ENCODE data around the gene MRPL39.
"Not testable (repeated sequence)": the region's sequence is repeated elsewhere in the genome, so short reads cannot be mapped to it uniquely, and the experiment has no call there.

Gene MRPL39

DNA sequence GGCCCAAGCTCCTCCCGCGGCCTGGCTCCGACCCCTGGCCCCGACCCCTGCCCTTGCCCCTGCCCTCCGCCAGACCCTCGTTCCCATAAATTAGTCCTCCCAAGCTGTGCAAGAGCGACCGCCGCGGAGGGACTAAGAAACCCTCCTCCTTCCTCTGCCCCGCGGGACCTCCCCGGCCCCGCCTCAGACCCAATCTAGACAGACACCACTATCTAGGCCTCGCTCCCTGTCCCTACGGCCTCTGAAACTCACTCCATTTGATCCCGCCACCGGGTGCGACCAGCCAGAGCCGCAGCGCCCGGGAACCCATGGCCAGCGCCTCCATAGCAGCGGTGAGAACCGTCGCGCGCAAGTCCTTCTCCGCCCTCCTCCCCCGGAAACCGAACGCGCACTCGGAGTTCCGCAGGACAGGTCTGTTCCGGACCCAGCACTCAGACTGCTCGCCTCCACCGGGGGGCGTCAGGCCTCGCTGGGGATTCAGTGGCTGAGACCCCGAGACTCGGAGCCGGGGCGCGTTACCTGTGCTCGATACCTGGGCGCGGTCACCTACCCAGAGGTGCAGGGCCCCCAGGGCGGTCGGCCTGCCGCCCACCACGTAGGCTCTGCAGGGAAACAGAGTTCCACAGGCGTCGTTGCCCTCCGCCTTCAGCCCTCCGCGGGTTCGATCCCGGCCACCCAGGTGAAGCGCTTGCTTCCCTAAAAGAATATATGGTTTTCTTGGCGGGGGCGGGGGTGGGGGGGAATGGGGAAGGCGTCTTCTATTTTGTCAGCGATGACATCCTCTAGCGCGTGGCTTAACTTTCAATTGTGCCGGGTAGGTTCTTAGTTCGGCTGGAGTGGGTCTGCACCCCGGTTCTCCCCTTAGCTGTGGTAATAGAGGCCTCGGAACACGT is at the start of gene MRPL39:
TSS of gene MRPL39 (minus strand) at position 331 of the 893 bp plus-strand sequence. CDS start at position 325, 6 bp downstream.
- DNase-seq, result peak; percentile 93

DNA sequence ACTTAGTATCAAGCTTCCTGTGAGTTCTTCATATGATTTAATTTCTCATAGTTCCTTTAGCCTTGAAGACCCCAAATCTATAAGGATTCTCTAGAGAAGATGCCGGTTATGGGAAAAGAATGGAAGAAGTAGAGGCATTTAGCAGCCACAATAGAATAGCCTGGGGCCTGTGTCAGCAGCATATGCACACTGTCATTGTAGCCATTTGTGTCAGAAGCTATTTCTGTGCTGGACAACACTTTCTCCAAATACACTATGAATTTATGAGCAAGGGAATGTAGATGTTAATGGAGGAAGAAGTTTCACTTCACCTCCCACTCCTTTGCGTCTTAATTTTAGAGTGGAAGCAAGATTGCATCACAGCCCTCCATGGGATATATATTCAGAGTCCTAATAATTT is 49.1 kb upstream of the MRPL39 start:
- DNase-seq, result no peak

DNA sequence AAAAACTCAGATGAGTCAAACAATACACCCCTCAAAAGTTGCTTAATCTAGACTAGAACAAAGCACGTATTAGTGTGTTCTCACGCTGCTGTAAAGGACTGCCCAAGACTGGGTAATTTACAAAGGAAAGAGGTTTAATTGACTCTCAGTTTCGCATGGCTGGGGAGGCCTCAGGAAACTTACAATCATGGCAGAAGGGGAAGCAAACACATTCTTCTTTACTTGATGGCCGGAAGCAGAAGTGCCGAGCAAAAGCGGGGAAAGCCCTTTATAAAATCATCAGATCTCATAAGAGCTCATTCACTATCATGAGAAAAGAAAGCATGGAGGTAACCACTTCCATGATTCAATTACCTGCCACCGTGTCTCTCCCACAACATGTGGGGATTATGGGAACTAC is 41.9 kb upstream of the MRPL39 start:
- DNase-seq, result no peak

GRCh38 chr21:25647647-25648046 is 40.4 kb upstream of the MRPL39 start:
- no peak for DNase-seq

DNA sequence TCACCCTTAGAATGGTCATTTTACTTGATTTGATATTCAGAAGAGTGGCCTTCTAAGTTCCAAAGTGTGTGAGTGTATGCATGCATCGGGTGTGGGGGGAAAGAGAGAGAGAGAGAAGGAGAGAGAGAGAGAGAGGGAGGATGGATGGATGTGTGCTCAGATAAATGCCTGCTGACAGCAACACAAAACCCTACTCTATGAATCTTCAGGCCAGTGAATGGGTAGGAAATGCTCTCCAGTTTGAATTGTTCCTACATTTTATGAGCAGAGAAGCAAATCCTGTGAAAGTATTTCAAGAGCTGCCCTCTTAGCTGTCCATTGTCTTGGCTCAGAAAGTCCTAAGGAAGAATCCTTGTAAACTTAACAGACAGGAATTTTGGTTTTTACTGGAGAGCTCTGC is 39.2 kb upstream of the MRPL39 start:
- DNase-seq, result no peak

- DNase-seq, result no peak
These were observed 36.2 kb upstream of the MRPL39 start for GRCh38 chr21:25643486-25643885.

GRCh38 chr21:25640943-25641292 is 33.6 kb upstream of the MRPL39 start:
- DNase-seq, result no peak

GRCh38 chr21:25640202-25640942 is 33.1 kb upstream of the MRPL39 start:
- DNase-seq, result peak; percentile 65

DNA sequence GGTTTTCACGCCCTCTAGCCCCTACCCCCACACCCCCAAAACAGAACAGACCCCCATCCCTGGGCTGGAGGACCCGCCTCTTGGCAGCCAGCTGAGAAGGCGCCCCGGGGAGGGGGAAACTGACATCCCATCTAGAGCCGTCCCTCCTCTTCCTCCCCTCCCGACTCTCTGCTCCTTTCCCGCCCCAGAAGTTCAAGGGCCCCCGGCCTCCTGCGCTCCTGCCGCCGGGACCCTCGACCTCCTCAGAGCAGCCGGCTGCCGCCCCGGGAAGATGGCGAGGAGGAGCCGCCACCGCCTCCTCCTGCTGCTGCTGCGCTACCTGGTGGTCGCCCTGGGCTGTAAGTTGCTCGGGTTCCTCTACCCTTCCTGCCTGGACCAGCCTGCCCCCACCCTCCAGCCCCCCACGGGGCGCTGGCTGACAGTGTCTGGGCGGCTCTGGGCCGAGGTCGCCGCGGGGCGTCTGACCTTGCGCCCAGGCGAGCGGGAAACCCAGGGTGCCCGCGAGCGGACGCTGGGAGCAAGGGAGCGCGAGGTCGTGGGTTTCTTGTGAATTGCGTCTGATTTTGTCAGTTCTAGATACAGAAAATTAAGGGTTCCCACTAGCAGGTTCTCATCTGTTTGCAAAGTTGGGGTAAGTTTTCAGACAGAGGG is 32.4 kb upstream of the MRPL39 start:
- peak; percentile 76 for DNase-seq

- DNase-seq, result peak; percentile 74
These were observed 31.6 kb upstream of the MRPL39 start, which contains the start of gene JAM2 for GRCh38 chr21:25638660-25639550. Gene JAM2 (plus strand): TSS chr21:25639258. CDS start chr21:25639822, 564 bp downstream.

GRCh38 chr21:25637851-25638659 is 30.8 kb upstream of the MRPL39 start:
- no peak for DNase-seq

- DNase-seq, result no peak
These were observed 29.4 kb upstream of the MRPL39 start for GRCh38 chr21:25636727-25637126.

DNA sequence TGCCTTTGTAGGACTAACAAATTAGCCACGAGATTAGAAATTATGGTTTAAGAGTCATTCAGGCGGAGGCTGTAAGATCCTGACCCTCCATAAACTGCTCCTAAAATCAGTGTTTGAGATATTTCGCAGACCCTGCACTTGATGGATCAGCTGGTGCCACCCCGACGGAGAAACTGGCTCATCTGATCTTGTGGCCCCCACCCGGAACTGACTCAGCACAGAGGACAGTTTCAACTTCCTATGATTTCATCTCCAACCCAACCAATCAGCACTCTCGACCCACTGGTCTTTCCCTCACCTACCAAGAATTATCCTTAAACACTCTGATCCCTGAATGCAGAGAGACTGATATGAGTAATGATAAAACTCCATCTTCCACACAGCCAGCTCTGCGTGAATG is 28.0 kb upstream of the MRPL39 start:
- DNase-seq, result no peak

DNA sequence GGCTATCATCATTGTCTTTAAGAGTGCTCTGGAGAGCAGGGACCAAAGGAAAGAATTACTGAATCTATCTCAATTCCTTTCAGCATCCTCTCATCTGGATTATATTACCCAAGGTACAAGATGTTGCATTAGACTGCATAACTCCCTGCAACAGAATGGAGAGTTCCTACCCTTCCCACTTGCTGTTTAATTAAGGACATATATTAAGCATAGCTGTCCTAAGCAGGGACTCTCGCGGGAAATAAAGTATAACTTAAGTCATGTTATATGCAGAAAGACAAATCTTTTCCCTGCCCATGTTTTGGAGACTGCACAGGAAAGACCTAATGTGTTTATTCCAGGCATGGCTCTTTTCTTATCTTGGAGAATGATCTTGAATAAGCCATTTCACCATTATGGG is 25.0 kb upstream of the MRPL39 start:
- DNase-seq, result no peak

DNA sequence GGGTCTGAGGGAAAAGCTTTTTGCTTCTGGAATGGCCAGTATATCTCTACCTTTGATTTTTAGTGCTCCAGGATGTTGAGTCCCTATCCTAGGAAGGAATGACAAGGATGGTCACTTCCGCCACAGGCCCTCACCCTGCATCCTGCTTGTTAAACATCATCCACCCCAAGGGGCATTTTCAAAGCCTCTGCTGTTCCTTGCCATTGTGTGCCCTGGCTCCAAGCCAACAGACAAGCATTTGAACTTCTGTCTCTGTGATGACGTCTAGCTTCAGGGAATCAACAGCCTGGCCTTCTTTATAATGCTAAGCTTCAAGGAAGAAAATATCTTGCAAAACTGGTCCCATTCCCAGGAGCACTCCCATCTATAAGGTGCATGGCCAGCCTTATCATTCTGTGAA is 19.5 kb upstream of the MRPL39 start:
- no peak for DNase-seq

DNA sequence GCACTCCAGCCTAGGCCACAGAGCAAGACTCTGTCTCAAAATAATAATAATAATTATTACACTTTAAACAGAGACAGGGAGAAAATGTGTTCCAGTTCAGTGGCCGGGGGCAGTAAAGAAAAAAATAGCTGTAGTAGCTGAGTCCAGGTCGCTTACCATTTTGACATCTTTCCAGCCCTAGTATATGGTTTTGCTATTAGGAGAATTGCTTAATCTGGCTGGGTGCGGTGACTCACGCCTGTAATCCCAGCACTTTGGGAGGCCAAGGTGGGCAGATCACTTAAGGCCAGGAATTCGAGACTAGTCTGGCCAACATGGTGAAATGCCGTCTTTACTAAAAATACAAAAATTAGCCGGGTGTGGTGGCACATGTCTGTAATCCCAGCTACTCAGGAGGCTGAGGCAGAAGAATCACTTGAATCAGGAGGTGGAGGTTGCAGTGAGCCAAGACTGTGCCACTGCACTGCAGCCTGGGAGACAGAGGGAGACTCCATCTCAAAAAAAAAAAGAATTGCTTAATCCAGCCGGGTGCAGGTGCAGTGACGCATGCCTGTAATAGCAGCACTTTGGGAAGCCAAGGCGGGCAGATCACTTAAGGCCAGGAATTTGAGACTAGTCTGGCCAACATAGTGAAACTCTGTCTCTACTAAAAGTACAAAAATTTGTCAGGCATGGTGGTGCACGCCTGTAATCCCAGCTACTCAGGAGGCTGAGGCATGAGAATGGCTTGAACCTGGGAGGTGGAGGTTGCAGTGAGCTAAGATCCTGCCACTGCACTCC is 18.7 kb upstream of the MRPL39 start:
- not testable (repeated sequence) for DNase-seq

- no peak for DNase-seq
These were observed 17.8 kb upstream of the MRPL39 start for GRCh38 chr21:25625036-25625435.

- no peak for DNase-seq
These were observed 17.2 kb upstream of the MRPL39 start for GRCh38 chr21:25624511-25624910.

DNA sequence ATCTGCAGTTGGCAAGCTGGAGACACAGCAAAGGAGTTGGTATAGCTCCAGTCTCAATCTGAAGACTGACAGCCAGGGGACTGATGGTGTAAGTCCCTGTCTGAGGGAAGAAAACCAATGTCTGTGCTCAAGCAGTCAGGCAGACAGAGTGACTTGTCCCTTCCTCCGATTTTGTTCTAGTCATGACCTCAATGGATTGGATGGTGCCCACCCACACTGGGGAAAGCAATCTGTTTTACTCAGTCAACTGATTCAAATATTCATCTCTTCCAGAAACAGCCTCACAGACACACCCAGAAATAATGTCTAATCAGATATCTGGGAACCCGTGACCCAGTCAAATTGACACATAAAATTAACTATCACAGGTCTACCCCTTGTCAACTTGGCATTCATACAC is 11.9 kb upstream of the MRPL39 start:
- DNase-seq, result no peak

DNA sequence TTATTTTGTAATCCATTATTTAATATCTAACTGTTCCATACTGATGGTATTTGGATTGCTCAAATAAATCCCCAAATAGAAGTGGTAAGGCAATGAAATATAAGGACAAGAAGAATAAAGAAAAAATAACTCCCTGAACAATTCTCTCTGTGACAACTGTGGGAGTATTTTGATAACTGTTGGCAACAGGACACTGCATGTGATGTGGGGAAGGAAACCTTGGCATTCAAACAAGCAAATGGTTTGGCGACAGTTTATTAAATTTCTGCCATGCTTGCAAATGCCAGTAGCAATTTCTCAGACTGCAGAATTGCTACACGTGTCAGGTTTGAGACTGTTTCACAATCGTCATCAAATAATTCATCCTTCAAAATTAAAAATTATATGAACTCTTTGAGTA is 8.6 kb upstream of the MRPL39 start:
- no peak for DNase-seq

- no peak for DNase-seq
These were observed 7.2 kb upstream of the MRPL39 start for GRCh38 chr21:25614441-25614840.

Measured in activated CD8-positive, alpha-beta memory T cell treated with anti-CD3 and anti-CD28 coated beads, Interleukin-2, amount 50 U/mL, for 48 hours (primary cell).